GM18508 (cell line): ENCODE data around the gene RTTN.
"Not testable (repeated sequence)": the region's sequence is repeated elsewhere in the genome, so short reads cannot be mapped to it uniquely, and the experiment has no call there.

ENCODE experiments used
- ATAC-seq: cut with Tn5 transposase; IDR thresholded peaks from one replicate; pipeline ENCODE4 v1.9.1; 2021; ENCODE audit warnings: moderate number of reproducible peaks; ENCODE audit not compliant: insufficient read depth, unreplicated experiment

The RTTN gene

GRCh38 chr18:70102854-70103253, 102.6 kb downstream of the RTTN start:
- not testable (repeated sequence) for ATAC-seq

- ATAC-seq: no peak
Observed at GRCh38 chr18:70089858-70090257, 115.6 kb downstream of the RTTN start.

- ATAC-seq: no peak
Observed at GRCh38 chr18:70086085-70086484, 119.4 kb downstream of the RTTN start.

GRCh38 chr18:70085641-70086040, 119.8 kb downstream of the RTTN start:
- no peak for ATAC-seq

- no peak for ATAC-seq
Observed at GRCh38 chr18:70082430-70082829, 123.1 kb downstream of the RTTN start.

- ATAC-seq: no peak
Observed at GRCh38 chr18:70078106-70078505, 127.4 kb downstream of the RTTN start.

- ATAC-seq: no peak
Observed at GRCh38 chr18:70075906-70076305, 129.6 kb downstream of the RTTN start.

- ATAC-seq: no peak
Observed at GRCh38 chr18:70074116-70074515, 131.4 kb downstream of the RTTN start.

- no peak for ATAC-seq
Observed at GRCh38 chr18:70073432-70073831, 132.1 kb downstream of the RTTN start.

GRCh38 chr18:70072678-70073077, 132.8 kb downstream of the RTTN start:
- ATAC-seq: no peak

GRCh38 chr18:70069965-70070364, 135.5 kb downstream of the RTTN start:
- ATAC-seq: no peak

GRCh38 chr18:70069382-70069781, 136.1 kb downstream of the RTTN start:
- no peak for ATAC-seq

- ATAC-seq: peak; percentile 68
Observed at GRCh38 chr18:70068981-70069380, 136.5 kb downstream of the RTTN start.

GRCh38 chr18:70059684-70060083, 145.8 kb downstream of the RTTN start:
- no peak for ATAC-seq

GRCh38 chr18:70058916-70059315, 146.6 kb downstream of the RTTN start:
- ATAC-seq: peak; percentile 99

- no peak for ATAC-seq
Observed at GRCh38 chr18:70047931-70048603, 157.4 kb downstream of the RTTN start.

- no peak for ATAC-seq
Observed at GRCh38 chr18:70046796-70047195, 158.7 kb downstream of the RTTN start.

- ATAC-seq: no peak
Observed at GRCh38 chr18:70046207-70046606, 159.3 kb downstream of the RTTN start.

- ATAC-seq: no peak
Observed at GRCh38 chr18:70044632-70045031, 160.9 kb downstream of the RTTN start.

GRCh38 chr18:70041459-70042050, 163.9 kb downstream of the RTTN start:
- no peak for ATAC-seq

GRCh38 chr18:70039186-70039585, 166.3 kb downstream of the RTTN start:
- ATAC-seq: no peak

- ATAC-seq: peak; percentile 29
Observed at GRCh38 chr18:70037431-70038061, 167.9 kb downstream of the RTTN start.
